Activated CD4-positive, alpha-beta T cell treated with anti-CD3 and anti-CD28 coated beads for 36 hours (primary cell): ENCODE data around the gene CCR7. TPM values are rescaled to one million over a fixed set of nuclear protein-coding genes. Genes with fewer than 3 reads are reported as not detected.

Source experiments
- ATAC-seq: fragments of 200-7000 bp; cut with Tn5 transposase; one replicate; pipeline ENCODE4 v1.10.0; 2021; ENCODE audit warnings: mild to moderate bottlenecking, moderate library complexity
- CTCF ChIA-PET: fragments of 350-600 bp; sonication (Branson Sonifier 250); formaldehyde crosslinking; loops from one replicate; lab custom pipeline; 2021; ENCODE audit warnings: antibody characterized with exemption; lab: Charles Lee
- POLR2A ChIA-PET: fragments of 350-600 bp; sonication (Branson Sonifier 250); formaldehyde crosslinking; loops from one replicate; lab custom pipeline; 2021; ENCODE audit warnings: antibody characterized with exemption, inconsistent platforms; lab: Charles Lee
- DNase-seq: peaks from one replicate; pipeline ENCODE4 v3.0.0-alpha.2; 2020
- H3K27ac Mint-ChIP-seq: one replicate; pipeline ENCODE4 v1.8.0; 2021; ENCODE audit warnings: mixed read lengths
- H3K27me3 Mint-ChIP-seq: one replicate; pipeline ENCODE4 v1.8.0; 2021; ENCODE audit warnings: mixed read lengths
- H3K36me3 Mint-ChIP-seq: one replicate; pipeline ENCODE4 v1.8.0; 2021; ENCODE audit warnings: low read depth, mixed read lengths
- H3K4me1 Mint-ChIP-seq: one replicate; pipeline ENCODE4 v1.8.0; 2021; ENCODE audit warnings: mixed read lengths
- H3K4me3 Mint-ChIP-seq: one replicate; pipeline ENCODE4 v1.8.0; 2021; ENCODE audit warnings: mild to moderate bottlenecking, moderate library complexity, mixed read lengths
- H3K9me3 Mint-ChIP-seq: one replicate; pipeline ENCODE4 v1.8.0; 2021; ENCODE audit warnings: low read depth, mixed read lengths
- intact Hi-C, 2 experiments: fragments of 100-400 bp; cut with DNase I in 1 of 2; cut with micrococcal nuclease in 1 of 2; formaldehyde crosslinking; loops; one replicate each; pipeline versions ENCODE4 v1.14.2 to v1.15.1; 2022 to 2024; cut with DNase I, micrococcal nuclease
- total RNA-seq, 2 experiments: library from RNA; stranded (reverse); gene quantifications; one replicate each; pipeline ENCODE4 v1.2.3, GENCODE V29; 2021

CCR7 gene
- total RNA-seq, 2 experiments from 2014 or later: 325 to 389 TPM

- ChIA-PET POLR2A (interaction anchor here (0.7 to 9.7 kb wide), 20 partner anchors 9 to 1103 kb away, joined by 3 to 195 read pairs (median 10); partner anchors contain the start of genes SMARCE1 and TOP2A), CTCF (interaction anchor here (0.7 to 18.2 kb wide), 16 partner anchors 13 to 498 kb away, joined by 3 to 403 read pairs (median 6); no protein-coding TSS in a partner anchor)
- peak; percentile 40 for ATAC-seq
- no peaks in the 10 kb centered on the region for H3K27me3 Mint-ChIP-seq
- peaks cover 74% of the 10 kb centered on the region for H3K36me3 Mint-ChIP-seq
- intact Hi-C loops: loop anchor here (1.0 to 10.0 kb wide), 7 partner anchors 13 to 1125 kb away; partner anchors contain the start of gene EIF1 (in 1 of the 2)
- H3K4me3 Mint-ChIP-seq: peak overlapping the region; percentile 94
- peaks cover 3% of the 10 kb centered on the region for H3K9me3 Mint-ChIP-seq
- DNase-seq: peak; percentile 85
- peak overlapping the region; percentile 98 for H3K27ac Mint-ChIP-seq
- peaks cover 49% of the 10 kb centered on the region for H3K4me1 Mint-ChIP-seq
Measured at GRCh38 chr17:40563220-40564052, 1.8 kb downstream of the CCR7 start.

DNA sequence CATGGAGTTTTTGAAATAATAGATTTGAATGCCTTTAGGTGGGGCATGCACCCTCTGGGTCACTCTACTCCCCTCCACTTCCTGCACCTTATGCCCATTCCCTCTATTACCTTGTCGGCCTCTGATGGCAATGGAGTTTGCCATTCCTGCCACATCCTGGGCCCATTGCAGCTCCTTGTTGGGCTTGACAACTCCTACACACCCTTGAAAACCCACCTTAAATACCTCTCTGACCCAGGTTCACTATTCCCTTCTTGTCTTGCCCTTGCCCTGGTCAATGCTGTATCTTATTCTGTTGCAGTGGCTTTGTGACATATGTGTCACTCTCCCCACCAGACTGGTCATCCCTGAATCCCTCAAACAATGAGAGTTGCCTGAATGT, 2.4 kb downstream of the CCR7 start:
- ChIA-PET POLR2A (interaction anchor here (0.7 to 9.7 kb wide), 18 partner anchors 14 to 256 kb away, joined by 3 to 195 read pairs (median 12); partner anchors contain the start of genes SMARCE1 and TOP2A), CTCF (interaction anchor here (0.7 to 18.2 kb wide), 15 partner anchors 14 to 497 kb away, joined by 3 to 403 read pairs (median 6); no protein-coding TSS in a partner anchor)
- H3K4me1 Mint-ChIP-seq: peaks cover 48% of the 10 kb centered on the region
- peak overlapping the region; percentile 94 for H3K4me3 Mint-ChIP-seq
- no peaks in the 10 kb centered on the region for H3K27me3 Mint-ChIP-seq
- intact Hi-C loops: loop anchor here (1.0 to 10.0 kb wide), 7 partner anchors 14 to 1126 kb away; partner anchors contain the start of gene EIF1 (in 1 of the 2)
- H3K36me3 Mint-ChIP-seq: peaks cover 77% of the 10 kb centered on the region
- no peak for ATAC-seq
- peaks cover 3% of the 10 kb centered on the region for H3K9me3 Mint-ChIP-seq
- H3K27ac Mint-ChIP-seq: peak overlapping the region; percentile 98
- DNase-seq: peak; percentile 26

- H3K4me1 Mint-ChIP-seq: peaks cover 51% of the 10 kb centered on the region
- H3K9me3 Mint-ChIP-seq: no peaks in the 10 kb centered on the region
- H3K27ac Mint-ChIP-seq: peak overlapping the region; percentile 98
- H3K4me3 Mint-ChIP-seq: peak overlapping the region; percentile 94
- H3K36me3 Mint-ChIP-seq: peaks cover 81% of the 10 kb centered on the region
- ChIA-PET POLR2A (interaction anchor here (0.7 to 9.7 kb wide), 30 partner anchors 11 to 1369 kb away, joined by 3 to 195 read pairs (median 8); partner anchors contain the start of genes CDC6, ODAD4, SMARCE1 and TOP2A), CTCF (interaction anchor here (0.6 to 18.2 kb wide), 23 partner anchors 11 to 1117 kb away, joined by 3 to 403 read pairs (median 6); partner anchors contain the start of genes SMARCE1 and TOP2A)
- H3K27me3 Mint-ChIP-seq: no peaks in the 10 kb centered on the region
- ATAC-seq: peak; percentile 55
- intact Hi-C loops: loop anchor here (1.0 to 10.0 kb wide), 16 partner anchors 15 to 1127 kb away; partner anchors contain the start of genes EIF1 (in 1 of the 2) and TOP2A (in 1 of the 2)
- peak; percentile 83 for DNase-seq
Measured at GRCh38 chr17:40561871-40562611, 3.2 kb downstream of the CCR7 start.

- peak overlapping the region; percentile 98 for H3K27ac Mint-ChIP-seq
- H3K36me3 Mint-ChIP-seq: peaks cover 88% of the 10 kb centered on the region
- POLR2A ChIA-PET: interaction anchor here (0.5 to 9.7 kb wide), 36 partner anchors 10 to 1369 kb away, joined by 3 to 195 read pairs (median 6); partner anchors contain the start of genes CDC6, ODAD4, SMARCE1 and TOP2A
- H3K9me3 Mint-ChIP-seq: no peaks in the 10 kb centered on the region
- H3K27me3 Mint-ChIP-seq: no peaks in the 10 kb centered on the region
- CTCF ChIA-PET: interaction anchor here (0.6 to 18.2 kb wide), 33 partner anchors 12 to 1118 kb away, joined by 3 to 403 read pairs (median 4); partner anchors contain the start of genes SMARCE1 and TOP2A
- peak overlapping the region; percentile 94 for H3K4me3 Mint-ChIP-seq
- intact Hi-C loops: loop anchor here (1.0 to 10.0 kb wide), 14 partner anchors 20 to 1105 kb away; partner anchors contain the start of gene TOP2A (in 1 of the 2)
- no peak for DNase-seq
- peaks cover 56% of the 10 kb centered on the region for H3K4me1 Mint-ChIP-seq
- no peak for ATAC-seq
Measured at GRCh38 chr17:40561294-40561870, 3.9 kb downstream of the CCR7 start.

DNA sequence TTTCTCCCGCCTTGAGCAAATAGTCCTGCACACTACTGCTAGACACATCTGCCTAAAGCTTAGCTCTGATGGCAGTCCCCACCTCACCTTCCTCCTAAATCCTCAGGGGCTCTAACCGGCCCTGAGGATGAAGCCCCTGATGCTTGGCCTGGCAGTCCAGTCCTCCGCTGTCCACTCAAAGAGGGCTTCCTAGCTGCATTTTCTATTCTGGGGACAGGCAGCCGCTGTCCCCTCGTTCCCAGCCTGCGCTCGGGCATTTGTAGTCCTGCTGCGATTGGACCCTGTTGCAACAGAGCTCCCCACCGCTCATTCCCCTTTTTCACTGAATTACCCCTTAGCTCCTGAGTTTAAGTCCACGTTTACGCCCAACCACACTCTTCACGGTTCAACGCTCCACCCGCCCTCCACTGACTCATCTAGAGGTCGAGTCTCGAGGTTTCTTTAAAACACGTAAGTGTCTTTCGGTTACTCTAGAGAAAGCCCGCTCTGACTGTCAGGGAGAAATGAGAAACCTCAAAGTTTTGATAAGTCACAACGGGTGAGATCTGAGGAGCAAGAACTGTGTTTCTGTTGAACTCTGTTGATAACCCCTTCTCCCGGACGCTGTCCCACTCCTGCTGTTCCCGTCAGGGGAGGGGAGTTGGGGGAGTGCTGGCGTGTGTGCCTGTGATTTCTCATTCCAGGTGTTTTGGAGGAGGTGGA, 4.5 kb downstream of the CCR7 start:
- Mint-ChIP-seq H3K9me3 (no peaks in the 10 kb centered on the region), H3K4me3 (peak overlapping the region; percentile 94), H3K4me1 (peaks cover 56% of the 10 kb centered on the region), H3K36me3 (peaks cover 94% of the 10 kb centered on the region), H3K27ac (peak overlapping the region; percentile 98), H3K27me3 (no peaks in the 10 kb centered on the region)
- intact Hi-C loops: loop anchor here (1.0 to 10.0 kb wide), 23 partner anchors 19 to 1106 kb away; partner anchors contain the start of gene TOP2A (in 1 of the 2)
- DNase-seq (peak; percentile 89), ATAC-seq (peak; percentile 50)
- ChIA-PET POLR2A (interaction anchor here (0.5 to 9.7 kb wide), 29 partner anchors 12 to 1370 kb away, joined by 3 to 195 read pairs (median 5); partner anchors contain the start of genes CDC6, EIF1, ODAD4 and SMARCE1), CTCF (interaction anchor here (0.6 to 18.2 kb wide), 41 partner anchors 11 to 280 kb away, joined by 3 to 403 read pairs (median 5); partner anchors contain the start of gene TOP2A)

GRCh38 chr17:40559954-40560591, 5.2 kb downstream of the CCR7 start:
- Mint-ChIP-seq H3K4me1 (peaks cover 60% of the 10 kb centered on the region), H3K27me3 (no peaks in the 10 kb centered on the region), H3K9me3 (no peaks in the 10 kb centered on the region), H3K36me3 (peaks cover 99% of the 10 kb centered on the region), H3K4me3 (peak overlapping the region; percentile 94), H3K27ac (peak overlapping the region; percentile 98)
- CTCF ChIA-PET: interaction anchor here (0.6 to 18.2 kb wide), 42 partner anchors 10 to 739 kb away, joined by 3 to 403 read pairs (median 4); partner anchors contain the start of gene TOP2A
- intact Hi-C loops: loop anchor here (1.0 to 10.0 kb wide), 15 partner anchors 20 to 1107 kb away; partner anchors contain the start of gene TOP2A (in 1 of the 2)
- POLR2A ChIA-PET: interaction anchor here (0.5 to 9.7 kb wide), 24 partner anchors 12 to 1128 kb away, joined by 3 to 195 read pairs (median 6); partner anchors contain the start of genes CDC6, EIF1, SMARCE1 and TOP2A
- no peak for ATAC-seq
- DNase-seq: peak; percentile 90

- Mint-ChIP-seq H3K27me3 (no peaks in the 10 kb centered on the region), H3K9me3 (no peaks in the 10 kb centered on the region), H3K4me1 (peaks cover 66% of the 10 kb centered on the region), H3K4me3 (peak overlapping the region; percentile 94), H3K36me3 (peaks cover 99% of the 10 kb centered on the region), H3K27ac (peak overlapping the region; percentile 98)
- POLR2A ChIA-PET: interaction anchor here (0.5 to 9.7 kb wide), 12 partner anchors 11 to 1129 kb away, joined by 3 to 195 read pairs (median 14); partner anchors contain the start of genes EIF1, SMARCE1 and TOP2A
- DNase-seq: no peak
- no peak for ATAC-seq
- CTCF ChIA-PET: interaction anchor here (0.7 to 18.2 kb wide), 29 partner anchors 10 to 266 kb away, joined by 3 to 403 read pairs (median 6); partner anchors contain the start of gene TOP2A
- intact Hi-C loops: no loop called here
Measured at GRCh38 chr17:40559564-40559916, 5.7 kb downstream of the CCR7 start.

DNA sequence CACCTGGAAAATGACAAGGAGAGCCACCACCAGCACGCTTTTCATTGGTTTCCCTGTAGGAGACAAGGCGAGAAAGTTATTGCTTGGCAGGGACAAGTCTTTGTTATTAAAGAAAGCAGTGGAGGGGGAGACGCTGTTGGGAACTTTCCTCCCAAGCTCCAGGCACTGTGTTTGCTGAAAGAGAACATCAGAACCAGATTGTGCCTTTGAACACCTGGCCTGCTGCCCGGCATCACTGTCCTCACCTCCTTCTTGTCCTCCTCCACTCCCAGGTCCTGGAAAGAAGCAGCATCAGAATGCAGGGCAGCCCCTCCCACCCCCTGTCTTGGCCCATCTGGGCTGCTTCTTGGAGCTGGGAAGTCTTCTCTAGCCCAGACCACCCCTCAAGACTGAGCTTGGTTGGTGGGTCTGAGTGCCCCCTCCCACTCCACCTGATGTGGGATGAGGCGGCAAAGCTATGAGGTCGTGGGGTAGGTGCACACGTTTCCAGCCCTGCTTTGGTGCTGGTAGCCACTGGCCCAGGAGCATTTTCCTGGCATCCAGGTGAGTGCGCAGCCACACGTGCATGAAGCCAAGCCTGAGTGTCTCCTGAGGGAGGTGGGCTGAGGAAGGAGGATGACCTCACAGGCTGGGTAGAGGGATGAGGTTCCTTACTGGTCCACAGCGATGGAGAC, 6.2 kb downstream of the CCR7 start:
- H3K27me3 Mint-ChIP-seq: no peaks in the 10 kb centered on the region
- H3K9me3 Mint-ChIP-seq: no peaks in the 10 kb centered on the region
- peaks cover 99% of the 10 kb centered on the region for H3K36me3 Mint-ChIP-seq
- CTCF ChIA-PET: interaction anchor here (0.6 to 18.2 kb wide), 17 partner anchors 9 to 1206 kb away, joined by 3 to 403 read pairs (median 4); partner anchors contain the start of gene TOP2A
- H3K27ac Mint-ChIP-seq: peak overlapping the region; percentile 98
- POLR2A ChIA-PET: interaction anchor here (1.1 to 9.7 kb wide), 3 partner anchors 11 to 56 kb away, joined by 4 to 179 read pairs (median 28); no protein-coding TSS in a partner anchor
- intact Hi-C loops: no loop called here
- DNase-seq (no peak), ATAC-seq (no peak)
- peak overlapping the region; percentile 94 for H3K4me3 Mint-ChIP-seq
- H3K4me1 Mint-ChIP-seq: peaks cover 71% of the 10 kb centered on the region
